ENCODE data around the gene SEC61A2.

- TF ChIP-seq, protein P1, sequence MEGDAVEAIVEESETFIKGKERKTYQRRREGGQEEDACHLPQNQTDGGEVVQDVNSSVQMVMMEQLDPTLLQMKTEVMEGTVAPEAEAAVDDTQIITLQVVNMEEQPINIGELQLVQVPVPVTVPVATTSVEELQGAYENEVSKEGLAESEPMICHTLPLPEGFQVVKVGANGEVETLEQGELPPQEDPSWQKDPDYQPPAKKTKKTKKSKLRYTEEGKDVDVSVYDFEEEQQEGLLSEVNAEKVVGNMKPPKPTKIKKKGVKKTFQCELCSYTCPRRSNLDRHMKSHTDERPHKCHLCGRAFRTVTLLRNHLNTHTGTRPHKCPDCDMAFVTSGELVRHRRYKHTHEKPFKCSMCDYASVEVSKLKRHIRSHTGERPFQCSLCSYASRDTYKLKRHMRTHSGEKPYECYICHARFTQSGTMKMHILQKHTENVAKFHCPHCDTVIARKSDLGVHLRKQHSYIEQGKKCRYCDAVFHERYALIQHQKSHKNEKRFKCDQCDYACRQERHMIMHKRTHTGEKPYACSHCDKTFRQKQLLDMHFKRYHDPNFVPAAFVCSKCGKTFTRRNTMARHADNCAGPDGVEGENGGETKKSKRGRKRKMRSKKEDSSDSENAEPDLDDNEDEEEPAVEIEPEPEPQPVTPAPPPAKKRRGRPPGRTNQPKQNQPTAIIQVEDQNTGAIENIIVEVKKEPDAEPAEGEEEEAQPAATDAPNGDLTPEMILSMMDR (conservative IDR thresholded peaks at IDR 0.05), result no peak
- no peak for TF ChIP-seq ZFX (IDR thresholded peaks at IDR 0.05)
Measured at GRCh38 chr10:12098966-12099365, 30.5 kb upstream of the SEC61A2 start.

Data from C4-2B (cell line).